ENCODE results near the gene MYB. TPM values are rescaled to one million over a fixed set of nuclear protein-coding genes. Genes with fewer than 3 reads are reported as not detected.
"Not testable (repeated sequence)": the region's sequence is repeated elsewhere in the genome, so short reads cannot be mapped to it uniquely, and the experiment has no call there.

MYB gene
- total RNA-seq, 4 donors from 2014 or later: 0.13 to 1.2 (median 0.93) TPM; not detected in 1

DNA sequence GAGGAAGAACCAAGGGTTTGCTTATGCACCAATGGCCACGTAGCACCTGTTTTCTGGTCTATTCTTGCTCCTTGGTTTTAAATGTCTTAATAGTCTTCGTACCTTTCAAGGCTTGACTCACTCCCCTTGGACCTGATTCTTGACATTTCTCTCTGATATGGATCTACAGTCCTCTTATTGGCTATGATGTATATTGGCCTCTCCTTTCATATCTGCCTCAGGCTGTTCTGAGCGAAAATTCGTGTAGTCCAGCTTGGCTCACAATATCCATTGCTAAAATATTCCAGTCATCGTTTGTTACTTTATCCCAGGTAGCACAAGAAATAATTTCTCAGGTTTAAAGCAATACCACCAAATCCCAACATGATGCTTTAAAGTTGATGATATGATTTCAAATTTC lies 59.6 kb downstream of the MYB start:
- no peak for ATAC-seq
- TF ChIP-seq EP300 (IDR thresholded peaks at IDR 0.05): no peak
- no peak for TF ChIP-seq POLR2AphosphoS5 (IDR thresholded peaks at IDR 0.05)
- TF ChIP-seq, protein P1, sequence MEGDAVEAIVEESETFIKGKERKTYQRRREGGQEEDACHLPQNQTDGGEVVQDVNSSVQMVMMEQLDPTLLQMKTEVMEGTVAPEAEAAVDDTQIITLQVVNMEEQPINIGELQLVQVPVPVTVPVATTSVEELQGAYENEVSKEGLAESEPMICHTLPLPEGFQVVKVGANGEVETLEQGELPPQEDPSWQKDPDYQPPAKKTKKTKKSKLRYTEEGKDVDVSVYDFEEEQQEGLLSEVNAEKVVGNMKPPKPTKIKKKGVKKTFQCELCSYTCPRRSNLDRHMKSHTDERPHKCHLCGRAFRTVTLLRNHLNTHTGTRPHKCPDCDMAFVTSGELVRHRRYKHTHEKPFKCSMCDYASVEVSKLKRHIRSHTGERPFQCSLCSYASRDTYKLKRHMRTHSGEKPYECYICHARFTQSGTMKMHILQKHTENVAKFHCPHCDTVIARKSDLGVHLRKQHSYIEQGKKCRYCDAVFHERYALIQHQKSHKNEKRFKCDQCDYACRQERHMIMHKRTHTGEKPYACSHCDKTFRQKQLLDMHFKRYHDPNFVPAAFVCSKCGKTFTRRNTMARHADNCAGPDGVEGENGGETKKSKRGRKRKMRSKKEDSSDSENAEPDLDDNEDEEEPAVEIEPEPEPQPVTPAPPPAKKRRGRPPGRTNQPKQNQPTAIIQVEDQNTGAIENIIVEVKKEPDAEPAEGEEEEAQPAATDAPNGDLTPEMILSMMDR (IDR thresholded peaks at IDR 0.05): no peak
- TF ChIP-seq POLR2A (IDR thresholded peaks at IDR 0.05): no peak
- no peak overlapping the region for H3K4me3 ChIP-seq
- no peak overlapping the region for H3K27ac ChIP-seq
- H3K36me3 ChIP-seq: no peaks in the 10 kb centered on the region
- H3K27me3 ChIP-seq: peaks cover 11% of the 10 kb centered on the region
- H3K4me1 ChIP-seq: no peaks in the 10 kb centered on the region
- no peaks in the 10 kb centered on the region for H3K9me3 ChIP-seq
- 79 to 84% methylated on average over 5 of the region's 5 CpGs for WGBS, 2 donors (ENCODE audit: low coverage in 1 of 2)

- 89 to 94% methylated on average over 6 to 7 of the region's 7 CpGs for WGBS, 2 donors (ENCODE audit: low coverage in 1 of 2)
- Histone ChIP-seq H3K9me3 (no peaks in the 10 kb centered on the region), H3K27ac (no peak overlapping the region), H3K36me3 (no peaks in the 10 kb centered on the region), H3K27me3 (no peaks in the 10 kb centered on the region), H3K4me3 (no peak overlapping the region), H3K4me1 (no peaks in the 10 kb centered on the region)
- no peak for ATAC-seq
- TF ChIP-seq EP300 (IDR thresholded peaks at IDR 0.05) (no peak), POLR2A (IDR thresholded peaks at IDR 0.05) (no peak), POLR2AphosphoS5 (IDR thresholded peaks at IDR 0.05) (no peak)
- TF ChIP-seq, protein P1 (IDR thresholded peaks at IDR 0.05): no peak
These were observed 63.0 kb downstream of the MYB start for GRCh38 chr6:135243871-135244796.

DNA sequence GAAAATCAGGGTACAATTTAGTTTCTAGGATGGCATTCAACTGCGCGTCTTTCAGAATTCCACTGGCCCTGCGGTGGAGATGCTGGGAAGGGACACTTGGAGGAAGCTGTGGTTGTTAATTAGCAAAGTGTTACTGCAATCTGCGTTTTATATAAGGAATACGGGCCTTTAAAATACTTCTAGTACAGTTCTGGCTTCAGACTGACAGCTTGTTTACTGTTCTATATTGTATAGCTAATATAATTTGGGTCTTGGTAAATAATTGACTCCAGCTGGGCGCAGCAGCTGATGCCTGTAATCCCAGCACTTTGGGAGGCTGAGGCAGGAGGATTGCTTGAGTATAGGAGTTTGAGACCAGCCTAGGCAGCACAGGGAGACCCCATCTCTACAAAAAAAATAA lies 63.7 kb downstream of the MYB start:
- Histone ChIP-seq H3K27ac (no peak overlapping the region), H3K4me1 (no peaks in the 10 kb centered on the region), H3K4me3 (no peak overlapping the region), H3K9me3 (no peaks in the 10 kb centered on the region), H3K36me3 (no peaks in the 10 kb centered on the region), H3K27me3 (no peaks in the 10 kb centered on the region)
- TF ChIP-seq POLR2A (IDR thresholded peaks at IDR 0.05) (no peak), POLR2AphosphoS5 (IDR thresholded peaks at IDR 0.05) (no peak), EP300 (IDR thresholded peaks at IDR 0.05) (no peak)
- TF ChIP-seq, protein P1 (IDR thresholded peaks at IDR 0.05): no peak
- no peak for ATAC-seq
- whole genome bisulfite sequencing, 2 donors (ENCODE audit: low coverage in 1 of 2): 73 to 75% methylated on average over 2 to 6 of the region's 6 CpGs

GRCh38 chr6:135246412-135247012 lies 65.4 kb downstream of the MYB start:
- H3K9me3 ChIP-seq, ATAC-seq, H3K4me1 ChIP-seq, H3K27ac ChIP-seq, H3K36me3 ChIP-seq, H3K4me3 ChIP-seq, H3K27me3 ChIP-seq: not testable (repeated sequence)
- WGBS, 2 donors (ENCODE audit: low coverage in 1 of 2): 83 to 92% methylated on average over 4 to 7 of the region's 8 CpGs

DNA sequence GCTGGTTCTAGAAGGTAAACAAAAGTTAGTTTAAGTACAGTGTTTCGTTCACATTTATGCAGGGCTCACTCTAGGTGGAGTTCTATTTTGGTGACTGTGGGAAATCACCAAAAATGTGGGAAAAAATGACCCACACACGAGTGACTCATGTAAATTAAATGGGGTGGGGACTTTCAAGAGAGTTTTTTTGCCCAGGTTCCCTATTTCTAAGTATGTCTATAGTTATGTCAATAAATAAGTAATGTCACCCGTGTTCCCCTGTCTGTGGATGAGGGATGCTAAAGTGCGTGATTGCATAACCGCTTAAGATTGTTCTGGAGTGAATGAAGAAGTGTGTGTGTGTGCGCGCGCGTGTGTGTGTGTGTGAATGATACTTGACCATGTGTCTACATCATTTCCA lies 69.1 kb downstream of the MYB start:
- Histone ChIP-seq H3K4me1 (no peaks in the 10 kb centered on the region), H3K27ac (no peak overlapping the region), H3K4me3 (no peak overlapping the region), H3K9me3 (no peaks in the 10 kb centered on the region), H3K36me3 (no peaks in the 10 kb centered on the region), H3K27me3 (no peaks in the 10 kb centered on the region)
- no peak for ATAC-seq
- 88 to 90% methylated on average over 9 of the region's 9 CpGs for WGBS, 2 donors (ENCODE audit: low coverage in 1 of 2)
- TF ChIP-seq, protein P1 (IDR thresholded peaks at IDR 0.05): no peak
- no peak for TF ChIP-seq POLR2AphosphoS5 (IDR thresholded peaks at IDR 0.05)
- TF ChIP-seq POLR2A (IDR thresholded peaks at IDR 0.05): no peak
- no peak for TF ChIP-seq EP300 (IDR thresholded peaks at IDR 0.05)
